GM19099 (cell line): ENCODE data around the gene RNF175.

ENCODE experiments used
- POLR2A ChIP-seq: IDR thresholded peaks from 3 replicates; pipeline ENCODE4 v1.6.1; 2011; ENCODE audit warnings: low read depth; ENCODE audit not compliant: insufficient read length; ENCODE audit errors: extremely low read depth

The RNF175 gene

GRCh38 chr4:153741541-153741940 lies 18.3 kb downstream of the RNF175 start:
- TF ChIP-seq POLR2A = no peak

- TF ChIP-seq POLR2A = no peak
Observed at GRCh38 chr4:153735906-153736461, 23.8 kb downstream of the RNF175 start.

GRCh38 chr4:153733751-153734448 lies 25.9 kb downstream of the RNF175 start:
- TF ChIP-seq POLR2A = no peak

- no peak for TF ChIP-seq POLR2A
Observed at GRCh38 chr4:153731239-153731638, 28.6 kb downstream of the RNF175 start.

- TF ChIP-seq POLR2A = no peak
Observed at GRCh38 chr4:153729895-153730294, 29.9 kb downstream of the RNF175 start.

- TF ChIP-seq POLR2A = no peak
Observed at GRCh38 chr4:153728660-153729059, 31.2 kb downstream of the RNF175 start.

- no peak for TF ChIP-seq POLR2A
Observed at GRCh38 chr4:153728151-153728550, 31.7 kb downstream of the RNF175 start.

GRCh38 chr4:153725831-153726154 lies 34.0 kb downstream of the RNF175 start:
- no peak for TF ChIP-seq POLR2A

GRCh38 chr4:153725136-153725830 lies 34.5 kb downstream of the RNF175 start:
- TF ChIP-seq POLR2A = no peak

- TF ChIP-seq POLR2A = no peak
Observed at GRCh38 chr4:153724606-153725005, 35.2 kb downstream of the RNF175 start.

GRCh38 chr4:153722036-153722435 lies 37.8 kb downstream of the RNF175 start:
- no peak for TF ChIP-seq POLR2A

GRCh38 chr4:153713866-153714646 lies 45.8 kb downstream of the RNF175 start:
- no peak for TF ChIP-seq POLR2A

- no peak for TF ChIP-seq POLR2A
Observed at GRCh38 chr4:153710681-153711080, 49.1 kb downstream of the RNF175 start.

GRCh38 chr4:153706519-153706918 lies 53.3 kb downstream of the RNF175 start:
- no peak for TF ChIP-seq POLR2A

- TF ChIP-seq POLR2A = no peak
Observed at GRCh38 chr4:153705743-153706468, 53.9 kb downstream of the RNF175 start.
